ENCODE measurements around the gene NACC2. TPM values are rescaled to one million over a fixed set of nuclear protein-coding genes. Genes with fewer than 3 reads are reported as not detected.

The NACC2 gene
- polyA plus RNA-seq, 3 donors = 5.3 to 15.5 (median 9.1) TPM

DNA sequence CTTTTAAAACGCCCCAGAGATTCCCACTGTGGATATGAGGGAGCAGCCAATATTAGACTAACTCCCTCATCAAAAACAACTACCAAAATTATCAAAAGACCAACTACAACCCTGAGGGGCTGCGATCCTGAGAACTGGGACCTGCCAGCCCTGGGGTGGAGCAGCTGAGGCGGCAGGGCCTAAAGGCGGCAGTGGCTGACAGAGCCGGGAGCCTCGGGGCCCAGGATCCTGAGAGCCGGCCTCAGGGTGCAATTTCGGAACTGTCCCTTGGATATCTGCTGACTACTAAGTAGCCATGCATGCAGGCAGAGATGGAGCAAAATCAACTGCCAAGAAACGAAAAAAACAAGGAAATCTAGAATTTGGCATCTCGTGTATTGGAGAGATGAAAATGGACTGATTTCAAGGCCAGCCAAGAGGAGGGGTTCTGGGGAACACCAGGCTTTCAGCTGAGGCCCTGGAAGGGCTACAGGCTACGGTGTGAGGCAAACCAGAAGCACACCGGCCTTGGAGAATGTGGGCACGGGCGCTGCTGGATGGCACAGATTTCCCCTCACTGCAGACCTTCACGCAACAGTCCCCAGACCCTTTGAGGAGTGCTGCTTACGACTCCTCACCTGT lies 70.3 kb downstream of the NACC2 start:
- no peak overlapping the region for H3K27ac ChIP-seq (ENCODE audit: low read depth, low read length)
- 69 to 77% (median 72%) methylated on average over 16 of the region's 16 CpGs for WGBS, 3 donors

DNA sequence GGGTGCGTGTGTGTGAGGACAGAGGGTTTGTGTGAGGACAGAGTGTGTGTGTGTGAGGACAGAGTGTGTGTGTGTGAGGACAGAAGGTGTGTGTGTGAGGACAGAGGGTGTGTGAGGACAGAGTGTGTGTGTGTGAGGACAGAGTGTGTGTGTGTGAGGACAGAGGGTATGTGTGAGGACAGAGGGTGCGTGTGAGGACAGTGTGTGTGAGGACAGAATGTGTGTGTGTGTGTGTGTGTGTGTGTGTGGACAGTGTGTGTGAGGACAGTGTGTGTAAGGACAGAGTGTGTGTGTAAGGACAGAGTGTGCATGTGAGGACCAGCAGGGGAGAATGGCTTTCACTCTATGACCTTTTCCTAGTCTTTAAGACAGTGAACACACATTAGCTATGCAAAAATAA lies 70.8 kb downstream of the NACC2 start:
- 51 to 73% (median 69%) methylated on average over 2 of the region's 2 CpGs for WGBS, 3 donors
- H3K27ac ChIP-seq (ENCODE audit: low read depth, low read length) = no peak overlapping the region

DNA sequence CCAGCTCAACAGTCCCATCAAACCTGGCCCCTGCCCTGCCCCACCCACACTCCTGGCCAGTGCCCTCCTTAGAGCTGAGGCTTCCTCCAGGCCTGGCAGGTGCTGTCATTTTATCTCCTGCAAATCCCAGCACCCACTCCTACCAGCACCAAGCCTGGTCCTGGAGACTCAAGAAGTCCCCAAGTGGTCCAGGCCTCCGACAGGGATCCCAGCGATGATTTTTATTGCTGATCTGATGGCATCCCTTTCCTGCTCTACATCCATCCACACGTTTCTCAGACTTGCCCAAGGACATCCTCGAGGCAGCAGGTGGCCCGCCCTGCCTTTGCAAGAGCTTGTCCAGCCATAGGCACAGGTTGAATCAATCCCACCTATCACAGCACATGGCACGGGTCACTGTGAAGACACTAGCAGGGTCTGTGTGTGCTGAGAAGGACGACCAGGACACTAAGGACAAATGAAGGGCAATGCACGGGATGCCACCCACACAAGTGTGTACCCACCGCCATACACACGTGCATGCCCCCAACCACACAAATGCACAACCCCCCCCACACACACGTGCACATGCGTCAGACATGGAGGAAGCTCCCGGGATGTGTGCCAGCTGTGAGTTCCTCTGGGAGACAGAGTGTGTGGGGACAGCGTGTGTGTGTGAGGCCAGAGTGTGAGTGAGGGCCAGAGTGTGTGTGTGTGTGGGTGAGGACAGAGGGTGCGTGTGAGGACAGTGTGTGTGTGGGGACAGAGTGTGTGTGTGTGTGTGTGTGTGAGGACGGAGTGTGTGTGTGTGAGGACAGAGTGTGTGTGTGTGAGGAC lies 71.5 kb downstream of the NACC2 start:
- no peak overlapping the region for H3K27ac ChIP-seq (ENCODE audit: low read depth, low read length)
- 50 to 70% (median 51%) methylated on average over 16 of the region's 16 CpGs for WGBS, 3 donors

GRCh38 chr9:136022731-136023409 lies 72.2 kb downstream of the NACC2 start:
- 92 to 96% (median 93%) methylated on average over 19 to 22 of the region's 22 CpGs for WGBS, 3 donors
- H3K27ac ChIP-seq (ENCODE audit: low read depth, low read length) = no peak overlapping the region

DNA sequence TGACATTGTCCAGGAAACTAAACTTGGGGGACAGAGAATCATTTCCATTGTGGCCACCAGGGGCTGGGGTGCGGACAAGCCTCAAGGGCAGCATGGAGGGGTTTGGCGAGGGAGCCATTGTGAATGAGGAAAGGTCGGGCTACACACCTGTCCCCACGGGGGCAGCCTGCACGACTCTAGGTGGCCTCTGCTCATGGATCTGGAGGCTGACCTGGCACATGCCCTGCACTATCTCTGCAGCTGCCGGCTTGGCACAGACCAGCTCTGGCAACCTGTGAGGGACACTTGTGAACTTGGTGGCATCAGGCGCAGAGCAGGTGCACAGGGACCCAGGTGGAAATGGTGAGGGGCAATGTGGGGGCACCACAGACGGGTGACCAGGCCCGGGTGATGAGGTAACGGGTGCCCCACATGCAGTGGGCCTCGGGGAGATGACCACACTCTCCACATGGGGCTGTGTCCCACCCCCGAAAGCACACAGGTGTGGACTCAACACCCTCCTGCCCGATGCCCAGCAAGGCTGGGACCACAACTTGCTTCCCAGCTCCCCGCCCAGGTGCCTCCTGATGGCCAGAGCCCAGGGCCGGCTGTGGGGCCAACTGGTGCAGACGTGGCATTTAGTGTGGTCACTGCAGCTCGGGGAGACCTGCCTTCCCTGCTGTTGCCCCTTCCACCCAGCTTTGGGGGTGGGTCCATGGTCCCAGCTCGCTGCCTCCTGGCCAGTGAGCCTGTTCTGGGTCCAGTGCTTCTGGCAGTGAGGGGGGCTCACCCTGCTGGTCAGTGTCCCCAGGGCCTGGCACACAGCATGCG lies 73.0 kb downstream of the NACC2 start:
- H3K27ac ChIP-seq (ENCODE audit: low read depth, low read length) = no peak overlapping the region
- WGBS, 3 donors = 82 to 95% (median 91%) methylated on average over 18 to 19 of the region's 19 CpGs

DNA sequence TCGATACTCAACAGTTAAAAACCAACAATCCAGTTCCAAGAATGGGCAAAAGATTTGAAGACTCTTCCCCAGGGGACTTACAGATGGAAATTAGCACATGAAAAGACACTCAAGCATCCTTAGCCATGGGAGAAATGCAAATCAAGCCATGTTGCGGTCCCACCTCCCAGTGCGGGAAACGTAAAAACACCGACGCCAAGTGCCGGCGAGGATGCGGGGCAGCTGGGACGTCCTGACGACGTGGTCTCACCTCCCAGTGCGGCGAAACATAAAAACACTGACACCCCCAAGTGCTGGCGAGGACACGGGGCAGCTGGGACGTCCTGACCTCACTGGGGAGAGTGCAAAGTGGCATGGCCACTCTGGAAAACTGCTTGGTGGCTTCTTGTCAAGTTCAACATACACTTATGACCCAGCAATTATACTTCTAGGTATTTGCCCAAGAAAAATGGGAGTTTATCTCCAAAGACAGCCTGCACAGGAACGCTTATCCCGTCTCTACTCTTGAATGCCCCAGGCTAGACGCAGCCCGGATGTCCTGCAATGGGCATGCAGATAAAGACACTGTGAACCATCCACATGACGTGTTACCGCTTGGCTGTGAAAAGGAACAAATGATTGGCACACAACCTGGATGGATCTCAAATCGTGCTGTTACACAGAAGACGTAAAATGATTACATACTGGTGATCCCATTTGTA lies 73.8 kb downstream of the NACC2 start:
- no peak overlapping the region for H3K27ac ChIP-seq (ENCODE audit: low read depth, low read length)
- 86 to 91% (median 89%) methylated on average over 25 of the region's 25 CpGs for WGBS, 3 donors

DNA sequence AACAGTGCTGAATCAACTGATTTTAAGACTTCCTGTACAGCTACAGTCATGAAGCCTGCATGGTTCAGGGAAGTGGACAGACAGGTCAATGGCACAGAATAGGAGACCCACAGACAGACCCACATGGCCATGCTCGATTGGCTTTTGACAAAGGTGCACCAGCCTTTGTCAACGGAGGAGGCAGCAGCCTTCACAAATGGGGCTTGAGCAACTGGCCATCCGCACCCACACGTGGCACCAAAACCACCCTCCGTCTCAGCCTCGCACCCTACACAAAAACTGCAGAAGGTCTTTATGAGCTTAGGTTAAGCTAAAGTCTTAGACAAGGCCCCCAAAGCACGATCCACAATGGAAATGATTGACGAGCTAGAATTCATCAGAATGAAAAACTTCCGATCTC lies 74.4 kb downstream of the NACC2 start:
- WGBS, 3 donors = 90 to 92% (median 91%) methylated on average over 9 of the region's 9 CpGs

GRCh38 chr9:136020206-136020605 lies 74.9 kb downstream of the NACC2 start:
- WGBS, 3 donors = 89 to 92% (median 90%) methylated on average over 16 of the region's 16 CpGs
- no peak overlapping the region for H3K27ac ChIP-seq (ENCODE audit: low read depth, low read length)

More for the DNA sequence above, 74.4 kb downstream of the NACC2 start:
- H3K27ac ChIP-seq (ENCODE audit: low read depth, low read length) = no peak overlapping the region

DNA sequence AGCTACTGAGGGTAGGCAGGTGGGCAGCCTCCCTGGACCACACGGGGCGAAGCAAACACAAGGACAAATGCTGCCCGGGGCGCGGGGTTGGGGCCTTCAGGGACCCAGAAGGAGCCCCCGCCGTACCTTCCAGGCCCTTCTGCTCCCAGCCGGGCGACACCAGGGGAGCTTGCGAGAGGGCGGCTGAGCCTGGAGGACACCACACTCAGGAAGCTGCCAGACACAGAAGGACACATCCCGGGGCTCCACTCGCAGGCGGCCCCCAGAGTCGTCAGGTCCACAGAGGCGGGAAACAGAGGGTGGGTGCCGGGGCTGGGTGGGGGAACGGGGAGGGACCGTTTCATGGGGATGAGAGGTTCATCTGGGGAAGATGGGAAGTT lies 75.4 kb downstream of the NACC2 start:
- no peak overlapping the region for H3K27ac ChIP-seq (ENCODE audit: low read depth, low read length)
- WGBS, 3 donors = 94 to 95% (median 94%) methylated on average over 19 of the region's 19 CpGs

- no peak overlapping the region for H3K27ac ChIP-seq (ENCODE audit: low read depth, low read length)
- WGBS, 3 donors = 87 to 89% (median 88%) methylated on average over 28 of the region's 28 CpGs
Measured at GRCh38 chr9:136019041-136019680, 75.9 kb downstream of the NACC2 start.

GRCh38 chr9:136018257-136019031 lies 76.6 kb downstream of the NACC2 start:
- 89 to 92% (median 91%) methylated on average over 21 to 23 of the region's 23 CpGs for WGBS, 3 donors
- no peak overlapping the region for H3K27ac ChIP-seq (ENCODE audit: low read depth, low read length)

- H3K27ac ChIP-seq (ENCODE audit: low read depth, low read length) = no peak overlapping the region
- whole genome bisulfite sequencing, 3 donors = 86 to 94% (median 88%) methylated on average over 26 to 27 of the region's 27 CpGs
Measured at GRCh38 chr9:136017289-136018190, 77.5 kb downstream of the NACC2 start.

GRCh38 chr9:136016572-136017288 lies 78.4 kb downstream of the NACC2 start:
- no peak overlapping the region for H3K27ac ChIP-seq (ENCODE audit: low read depth, low read length)
- WGBS, 3 donors = 92 to 95% (median 93%) methylated on average over 23 of the region's 23 CpGs

DNA sequence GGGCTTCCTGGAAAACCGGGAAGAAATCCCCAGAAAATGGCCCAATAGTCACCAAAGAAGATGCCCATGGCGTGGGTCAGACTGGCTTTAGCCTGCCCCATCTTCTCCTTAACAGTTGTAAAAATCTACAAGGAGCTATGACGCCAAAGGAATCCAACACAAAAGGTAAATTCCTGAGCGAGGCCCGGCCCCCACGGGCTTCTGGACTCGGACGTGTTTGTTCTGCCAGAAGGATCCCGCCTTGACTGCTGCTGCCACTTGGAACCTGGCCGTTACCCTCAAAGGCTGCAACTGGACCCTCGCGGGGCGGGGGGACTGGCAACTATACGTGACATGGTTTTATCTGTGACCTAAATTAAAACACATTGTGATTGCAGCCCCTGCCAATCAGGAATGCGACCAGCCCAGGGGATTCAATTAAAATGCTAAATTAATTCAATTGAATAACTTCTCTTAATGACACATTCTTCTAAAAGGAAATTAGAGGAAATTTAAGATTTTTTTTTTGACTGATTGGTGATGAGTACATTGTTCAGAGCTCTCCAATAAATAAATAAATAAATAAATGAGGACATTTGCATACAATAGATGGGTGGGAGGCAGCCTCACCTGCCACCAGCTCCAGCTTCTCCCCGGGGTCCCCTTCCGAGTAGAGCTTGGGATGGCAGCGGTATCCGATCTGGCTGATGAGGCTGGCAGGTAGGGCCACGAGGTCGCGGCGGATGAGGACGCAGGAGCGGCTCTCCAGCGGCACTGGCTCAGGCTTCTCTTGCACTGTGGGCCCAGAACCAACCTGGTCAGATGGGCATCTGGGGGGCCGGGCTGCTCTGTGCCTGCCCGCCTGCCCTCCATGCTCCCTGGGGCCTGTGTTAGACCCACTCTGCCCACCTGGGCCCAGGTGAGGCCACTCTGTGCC lies 79.2 kb downstream of the NACC2 start:
- WGBS, 3 donors = 78 to 88% (median 83%) methylated on average over 28 of the region's 28 CpGs
- H3K27ac ChIP-seq (ENCODE audit: low read depth, low read length) = no peak overlapping the region

Data from adipose tissue (tissue), 3 donors.